Left renal cortex interstitium (tissue), 4 donors: Measurements from ENCODE around the gene C1orf174. TPM values are rescaled to one million over a fixed set of nuclear protein-coding genes. Genes with fewer than 3 reads are reported as not detected.
"Not testable (repeated sequence)": the region's sequence is repeated elsewhere in the genome, so short reads cannot be mapped to it uniquely, and the experiment has no call there.

Source experiments
- DNase-seq, 4 donors: peaks; one replicate each; pipeline ENCODE4 v3.0.0-alpha.2; 2013; ENCODE audit warnings: low read depth in 4 of 4, low spot score in 2 of 4, missing footprints in 1 of 4
- polyA plus RNA-seq, 4 donors: library from polyadenylated mRNA; unstranded; fragments of 120-200 nt; gene quantifications; one replicate each; pipeline ENCODE4 v1.2.1, GENCODE V29; 2013; ENCODE audit not compliant: insufficient read length in 4 of 4

Gene C1orf174
- polyA plus RNA-seq, 4 donors: 24.8 to 34.7 (median 31.0) TPM

DNA sequence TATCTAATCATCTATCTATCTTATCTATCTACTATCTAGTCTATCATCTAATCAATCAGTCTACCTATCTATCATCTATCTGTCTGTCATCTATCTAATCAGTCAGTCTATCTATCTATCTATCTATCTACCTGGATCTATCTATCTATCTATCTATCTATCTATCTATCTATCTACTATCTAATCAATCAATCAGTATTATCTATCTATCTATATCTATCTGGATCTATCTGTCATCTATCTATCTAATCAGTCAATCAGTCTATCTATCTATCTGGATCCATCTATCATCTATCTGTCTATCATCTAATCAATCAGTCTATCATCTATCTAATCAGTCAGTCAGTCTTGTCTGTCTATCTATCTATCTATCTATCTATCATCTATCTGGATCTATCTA, 26.9 kb upstream of the C1orf174 start:
- DNase-seq: no peak

DNA sequence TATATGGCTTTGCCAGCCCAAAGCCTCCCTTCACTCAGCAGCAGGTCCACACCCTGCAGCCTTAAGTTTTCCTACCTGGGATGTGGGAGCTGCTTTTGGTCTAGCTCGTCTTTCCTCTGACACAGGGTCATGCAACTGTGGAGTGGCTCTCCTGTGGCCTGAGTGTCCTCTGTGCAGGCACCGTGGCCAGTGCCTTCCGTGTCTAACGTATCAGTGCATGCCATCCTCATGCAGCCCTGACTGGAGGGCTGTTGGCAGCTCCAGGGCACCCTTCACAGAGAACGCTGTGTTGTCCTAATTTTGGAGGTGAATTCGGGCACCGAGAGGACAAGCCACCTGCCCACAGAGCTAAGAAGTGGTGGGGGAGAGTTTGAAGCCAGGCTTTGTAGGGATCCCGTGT, 25.7 kb upstream of the C1orf174 start:
- no peak for DNase-seq

GRCh38 chr1:3925256-3925655, 25.2 kb upstream of the C1orf174 start:
- no peak for DNase-seq

GRCh38 chr1:3924825-3925220, 24.8 kb upstream of the C1orf174 start:
- DNase-seq: no peak

DNA sequence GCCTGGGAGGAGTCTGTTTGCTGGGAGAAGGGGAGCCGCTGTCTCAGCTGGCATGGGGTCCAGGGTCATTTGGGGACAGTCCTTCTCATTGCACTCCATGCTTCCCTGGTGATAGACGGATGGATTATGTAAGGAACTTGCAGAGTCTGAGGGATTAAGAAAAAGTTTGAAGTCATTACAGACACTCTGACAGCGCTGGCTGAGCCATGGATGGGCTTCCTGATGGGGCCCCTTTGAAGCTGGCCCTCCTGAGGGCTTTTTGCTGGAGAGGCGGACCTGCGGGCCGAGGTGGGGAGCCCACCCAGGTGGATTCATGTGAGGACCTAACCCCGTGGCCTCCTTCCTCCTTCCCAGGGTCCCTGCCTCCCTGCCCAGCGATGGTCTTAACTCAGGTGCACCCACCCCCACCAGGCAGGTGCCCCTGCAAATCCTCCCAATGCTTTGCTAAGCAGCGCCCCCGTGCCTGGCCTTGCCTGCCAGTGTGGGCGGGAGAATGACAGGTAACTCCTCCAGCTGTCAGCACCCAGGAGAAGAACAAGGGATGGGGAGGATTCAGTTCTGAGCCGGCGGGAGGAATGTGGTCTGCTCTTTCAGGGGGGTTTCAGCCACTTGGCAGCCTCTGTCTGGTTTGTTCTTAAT, 24.2 kb upstream of the C1orf174 start:
- no peak for DNase-seq

- no peak for DNase-seq
Observed at GRCh38 chr1:3923378-3924185, 23.5 kb upstream of the C1orf174 start.

- no peak for DNase-seq
Observed at GRCh38 chr1:3922851-3923250, 22.8 kb upstream of the C1orf174 start.

- DNase-seq: no peak
Observed at GRCh38 chr1:3922201-3922725, 22.2 kb upstream of the C1orf174 start.

DNA sequence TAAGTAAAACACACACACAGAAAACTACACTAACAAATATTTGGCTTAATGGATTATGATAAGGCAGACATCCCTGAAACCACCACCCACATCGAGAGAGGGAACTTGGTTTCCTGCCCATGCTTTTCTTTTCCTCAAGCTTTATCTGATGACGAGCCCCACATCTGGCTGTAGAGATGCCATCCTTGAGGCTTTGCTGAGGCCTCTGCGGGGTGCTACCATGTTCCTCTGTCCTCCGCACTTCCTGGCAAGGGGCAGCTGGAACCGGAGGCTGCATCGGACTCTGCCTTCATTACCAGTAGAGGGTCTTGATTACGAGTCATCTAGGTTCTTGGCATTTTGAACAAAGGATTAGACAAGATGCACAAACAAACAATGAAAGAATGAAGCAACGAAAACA, 21.7 kb upstream of the C1orf174 start:
- DNase-seq: no peak

DNA sequence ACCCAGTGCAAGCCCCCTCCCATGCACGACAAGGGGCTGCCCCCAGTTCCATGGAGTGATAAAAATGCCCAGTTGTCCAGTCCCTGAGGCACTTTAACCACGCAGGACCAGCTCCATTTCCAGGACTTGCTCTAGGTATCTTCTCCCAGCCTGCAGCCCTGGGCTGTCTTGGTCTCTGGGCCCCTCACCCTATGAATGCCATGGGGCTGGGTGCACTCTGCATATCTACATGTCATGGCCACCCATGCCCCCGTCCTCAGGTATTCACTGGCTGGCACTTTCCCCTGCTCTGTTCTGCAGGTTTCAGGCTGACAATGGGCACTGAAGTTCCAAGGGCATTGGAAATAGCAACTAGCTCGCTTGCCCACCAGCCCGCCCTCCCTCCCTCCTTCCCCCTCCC, 19.6 kb upstream of the C1orf174 start:
- DNase-seq: no peak

DNA sequence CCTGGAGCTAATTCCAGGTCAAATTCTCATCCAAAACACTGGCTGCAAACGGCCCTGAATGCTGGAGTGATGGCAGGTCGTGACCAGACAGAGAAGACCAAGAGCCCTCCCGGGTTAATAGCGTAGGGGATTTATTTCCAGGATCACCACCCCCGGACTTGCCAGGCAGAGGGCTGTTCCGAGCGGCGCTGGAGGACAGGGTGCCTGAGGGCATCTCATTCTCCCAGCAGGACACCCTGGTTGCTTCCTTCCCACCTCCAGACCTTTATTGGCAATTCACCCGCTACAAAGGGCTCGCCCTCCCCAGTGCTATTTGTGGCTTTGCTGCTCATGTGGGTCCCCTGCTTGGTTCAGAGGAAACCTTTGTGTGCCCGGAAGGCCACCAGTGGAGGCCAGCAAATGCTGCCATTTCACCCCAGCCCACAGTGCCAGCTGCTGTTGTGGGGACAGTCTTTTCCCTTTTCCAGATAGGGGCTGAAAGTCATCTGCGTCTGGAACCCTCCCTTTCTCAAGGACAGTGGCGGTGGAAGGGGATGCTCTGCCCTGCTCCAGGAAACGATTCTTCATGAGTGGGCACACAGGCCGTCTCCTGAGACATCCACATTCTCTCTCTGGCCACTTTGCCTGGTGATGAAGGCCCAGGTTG, 19.0 kb upstream of the C1orf174 start:
- DNase-seq: no peak

- not testable (repeated sequence) for DNase-seq
Observed at GRCh38 chr1:3918359-3918758, 18.3 kb upstream of the C1orf174 start.

- no peak for DNase-seq
Observed at GRCh38 chr1:3917761-3918160, 17.7 kb upstream of the C1orf174 start.

DNA sequence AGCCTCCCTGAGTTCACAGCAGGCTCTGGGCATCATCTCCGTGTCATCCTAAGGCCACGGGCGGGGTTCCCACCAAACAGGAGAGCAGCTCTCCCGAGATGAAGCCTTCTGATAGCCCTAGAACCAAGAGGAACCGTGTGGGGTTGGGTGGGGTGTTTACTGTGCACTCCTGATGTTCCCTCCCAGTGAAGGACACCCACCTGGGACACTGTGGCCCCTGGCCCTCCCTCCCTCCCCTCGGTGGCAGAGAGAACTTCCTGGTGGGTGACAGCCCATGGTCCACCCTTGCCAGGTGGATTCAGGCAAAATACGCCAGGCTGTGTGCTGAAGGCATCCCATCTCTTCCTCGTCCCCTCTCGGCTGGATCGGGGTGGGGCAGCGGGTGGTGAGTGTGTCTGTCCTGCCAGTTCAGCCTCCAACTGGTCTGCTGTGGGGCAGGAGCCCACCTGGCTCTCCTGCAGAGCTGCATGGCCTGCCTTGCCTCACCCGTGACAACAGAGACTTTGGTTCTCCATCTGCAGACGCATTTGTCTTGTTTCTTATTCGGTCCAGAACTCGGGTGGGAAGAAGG, 15.6 kb upstream of the C1orf174 start:
- DNase-seq: no peak

DNA sequence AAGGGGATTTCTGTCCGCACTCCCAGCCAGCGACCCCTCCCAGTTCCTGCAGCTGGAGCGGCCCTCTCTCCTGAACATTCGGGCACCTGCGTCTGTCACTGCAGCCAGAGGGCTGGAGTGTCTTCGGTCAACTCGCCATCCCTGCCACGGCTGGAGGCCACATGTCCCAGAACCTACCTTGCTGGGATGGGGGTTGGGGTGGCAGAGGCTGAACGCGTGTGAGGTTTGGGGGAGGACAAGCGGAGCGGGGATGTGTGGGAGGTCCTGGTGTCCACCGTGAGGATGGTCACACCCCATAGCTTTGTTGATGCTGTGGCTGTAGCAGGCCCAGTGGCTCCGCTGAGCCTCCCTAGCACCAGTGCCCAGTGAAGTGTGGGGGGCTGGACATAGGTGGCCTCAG, 14.8 kb upstream of the C1orf174 start:
- no peak for DNase-seq

DNA sequence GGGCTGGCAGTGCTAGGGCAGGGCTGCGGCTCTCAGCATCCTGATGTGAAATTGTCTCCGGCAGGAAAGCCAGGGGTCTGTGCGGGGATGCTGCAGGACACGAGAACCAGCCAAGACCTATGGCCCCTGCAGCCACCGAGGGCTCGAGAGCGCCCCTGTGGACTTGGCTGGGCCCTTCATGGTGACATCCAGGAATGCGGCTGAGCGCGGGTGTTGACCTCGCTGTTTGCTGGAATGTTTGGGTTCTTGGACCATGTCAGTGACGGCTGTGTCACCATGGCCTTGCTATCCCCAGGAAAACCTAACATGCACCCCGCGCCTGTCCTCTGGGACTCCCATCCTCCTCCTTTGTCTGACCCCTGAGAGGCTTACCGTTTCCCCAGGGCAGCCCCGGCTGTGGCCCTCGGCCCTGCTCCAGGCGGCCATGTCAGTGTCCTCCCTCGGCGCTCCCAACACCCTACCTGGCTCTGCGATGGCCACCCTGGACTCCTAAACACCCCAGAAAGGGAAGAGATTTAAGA, 14.3 kb upstream of the C1orf174 start:
- no peak for DNase-seq

- DNase-seq: no peak
Observed at GRCh38 chr1:3912809-3913685, 13.0 kb upstream of the C1orf174 start.

GRCh38 chr1:3911981-3912808, 12.1 kb upstream of the C1orf174 start:
- no peak for DNase-seq
